GM10847 (cell line): ENCODE results near the gene UVRAG.

Experiments used
- POLR2A ChIP-seq: IDR thresholded peaks from 2 replicates; pipeline ENCODE4 v1.6.1; 2011; ENCODE audit not compliant: insufficient read length; ENCODE audit errors: extremely low read depth

UVRAG gene

GRCh38 chr11:76150141-76150540 lies 335.1 kb downstream of the UVRAG start:
- TF ChIP-seq POLR2A, result no peak

GRCh38 chr11:76151556-76152085 lies 336.6 kb downstream of the UVRAG start:
- no peak for TF ChIP-seq POLR2A

GRCh38 chr11:76152086-76152681 lies 337.2 kb downstream of the UVRAG start:
- peak; percentile 17 for TF ChIP-seq POLR2A

GRCh38 chr11:76152741-76153570 lies 337.9 kb downstream of the UVRAG start:
- TF ChIP-seq POLR2A, result peak; percentile 15

- TF ChIP-seq POLR2A, result no peak
These were observed 338.5 kb downstream of the UVRAG start for GRCh38 chr11:76153571-76153923.

- TF ChIP-seq POLR2A, result no peak
These were observed 340.7 kb downstream of the UVRAG start for GRCh38 chr11:76155500-76156227.

- TF ChIP-seq POLR2A, result no peak
These were observed 342.0 kb downstream of the UVRAG start for GRCh38 chr11:76156971-76157427.

- TF ChIP-seq POLR2A, result no peak
These were observed 342.9 kb downstream of the UVRAG start for GRCh38 chr11:76157891-76158290.

- no peak for TF ChIP-seq POLR2A
These were observed 343.6 kb downstream of the UVRAG start for GRCh38 chr11:76158394-76159302.

GRCh38 chr11:76159303-76159937 lies 344.4 kb downstream of the UVRAG start:
- TF ChIP-seq POLR2A, result no peak

- no peak for TF ChIP-seq POLR2A
These were observed 345.1 kb downstream of the UVRAG start for GRCh38 chr11:76159983-76160661.

- no peak for TF ChIP-seq POLR2A
These were observed 345.8 kb downstream of the UVRAG start for GRCh38 chr11:76160856-76161255.

GRCh38 chr11:76161261-76161961 lies 346.4 kb downstream of the UVRAG start:
- TF ChIP-seq POLR2A, result no peak
